Panc1 (cell line): ENCODE measurements around the gene ATXN1L. TPM values are rescaled to one million over a fixed set of nuclear protein-coding genes. Genes with fewer than 3 reads are reported as not detected.

Experiments used
- ATAC-seq: fragments of 200-7000 bp; cut with Tn5 transposase; 2 replicates; pipeline ENCODE4 v1.9.1; 2020; ENCODE audit warnings: mild to moderate bottlenecking, moderate library complexity
- BruUV-seq: library from RNA; stranded (reverse); fragments of 400-500 nt; replicated peaks from 2 replicates; lab custom pipeline; 2021; lab: Mats Ljungman, UMichigan
- CTCF ChIA-PET: fragments of 300-600 bp; sonication (Branson Sonifier 250); formaldehyde crosslinking; loops from one replicate; lab custom pipeline; 2022; ENCODE audit warnings: antibody characterized with exemption; lab: Charles Lee
- POLR2A ChIA-PET: fragments of 300-600 bp; sonication (Branson Sonifier 250); formaldehyde crosslinking; loops from one replicate; lab custom pipeline; 2022; ENCODE audit warnings: antibody characterized with exemption; lab: Charles Lee
- DNase-seq: peaks from one replicate; pipeline ENCODE4 v3.0.0-alpha.2; 2010; ENCODE audit warnings: low read depth, low spot score
- H3K27ac ChIP-seq: 2 replicates; pipeline ENCODE4 v1.5.1; 2011; ENCODE audit warnings: mild to moderate bottlenecking, low read length, inconsistent platforms
- H3K27me3 ChIP-seq: fragments of 200-500 bp; sonication (Bioruptor generic); 2 replicates; pipeline ENCODE4 v1.6.0; 2014; ENCODE audit warnings: low read length, inconsistent platforms; ENCODE audit not compliant: control insufficient read depth, insufficient read depth
- H3K36me3 ChIP-seq: fragments of 200-500 bp; sonication (Bioruptor generic); 2 replicates; pipeline ENCODE4 v1.5.1; 2014; ENCODE audit warnings: inconsistent platforms, mild to moderate bottlenecking, low read length, moderate library complexity; ENCODE audit not compliant: control insufficient read depth, insufficient read depth
- H3K4me1 ChIP-seq: 2 replicates; pipeline ENCODE4 v1.5.1; 2011; ENCODE audit warnings: inconsistent platforms, mild to moderate bottlenecking, low read length, moderate library complexity; ENCODE audit not compliant: control insufficient read depth, insufficient read depth
- H3K4me3 ChIP-seq, 2 experiments: 2 replicates each; pipeline ENCODE4 v1.5.1; 2011 to 2012; ENCODE audit warnings: low read depth in 2 of 2, low read length in 2 of 2, mild to moderate bottlenecking in 2 of 2, inconsistent platforms in 1 of 2, moderate library complexity in 1 of 2
- H3K9me3 ChIP-seq: fragments of 200-500 bp; sonication (Bioruptor generic); 2 replicates; pipeline ENCODE4 v1.5.1; 2014; ENCODE audit warnings: low read depth, mild to moderate bottlenecking, inconsistent platforms, low read length, moderate library complexity; ENCODE audit not compliant: control insufficient read depth, insufficient read depth
- CTCF ChIP-seq: fragments of 450-650 bp; IDR thresholded peaks from 2 replicates; pipeline ENCODE4 v1.5.1; 2017; ENCODE audit warnings: mild to moderate bottlenecking
- POLR2AphosphoS5 ChIP-seq: IDR thresholded peaks from 2 replicates; pipeline ENCODE4 v1.6.1; 2012; ENCODE audit warnings: mild to moderate bottlenecking, low read depth, low read length, moderate library complexity
- REST ChIP-seq, 2 experiments: IDR thresholded peaks; 2 replicates each; pipeline ENCODE4 v1.6.1; 2011 to 2012; ENCODE audit warnings: low read depth in 2 of 2, control low read depth in 1 of 2, low read length in 1 of 2, mild to moderate bottlenecking in 1 of 2, moderate library complexity in 1 of 2; ENCODE audit not compliant: insufficient read depth in 1 of 2
- SIN3A ChIP-seq: IDR thresholded peaks from 2 replicates; pipeline ENCODE4 v1.6.1; 2012; ENCODE audit warnings: low read depth, mild to moderate bottlenecking, low read length, moderate library complexity, borderline replicate concordance; ENCODE audit not compliant: insufficient read depth
- TCF7L2 ChIP-seq: IDR thresholded peaks from 2 replicates; pipeline ENCODE4 v1.6.1; 2011; ENCODE audit warnings: mild to moderate bottlenecking, low read depth, low read length, inconsistent platforms
- in situ Hi-C: cut with HindIII; loops from 2 replicates; pipeline ENCODE4 v1.10.0; 2016; ENCODE audit warnings: low sequenced_read_pairs, low pct_unique_long_range_greater_than_20kb
- intact Hi-C: fragments of 100-400 bp; cut with micrococcal nuclease; formaldehyde crosslinking; loops from one replicate; pipeline ENCODE4 v1.10.0; 2022; ENCODE audit not compliant: unreplicated experiment
- total RNA-seq: library from RNA; stranded (reverse); gene quantifications from one replicate; pipeline ENCODE4 v1.2.1, GENCODE V29; 2021; ENCODE audit not compliant: unreplicated experiment

ATXN1L gene
- total RNA-seq, 1 experiment from 2014 or later: 17.3 TPM

GRCh38 chr16:71848622-71849021 lies 2.8 kb downstream of the ATXN1L start:
- no peaks in the 10 kb centered on the region for H3K9me3 ChIP-seq

GRCh38 chr16:71851746-71852145 lies 6.0 kb downstream of the ATXN1L start:
- POLR2A ChIA-PET: interaction anchor here (0.6 kb wide), 2 partner anchors 51 to 896 kb away, joined by 3 to 6 read pairs; no protein-coding TSS in a partner anchor
- Histone ChIP-seq H3K9me3 (no peaks in the 10 kb centered on the region), H3K4me3 (no peak overlapping the region), H3K27me3 (no peaks in the 10 kb centered on the region), H3K27ac (no peak overlapping the region), H3K36me3 (peaks cover 2% of the 10 kb centered on the region), H3K4me1 (no peaks in the 10 kb centered on the region; the same call in none of the 2 replicates)
- no peak for TF ChIP-seq POLR2AphosphoS5
- no peak for TF ChIP-seq REST (IDR thresholded peaks at IDR 0.05; ENCODE audit: insufficient read depth in 1 of 2, low read depth in 2 of 2, low read length in 1 of 2)
- no peak for TF ChIP-seq CTCF
- no peak for TF ChIP-seq SIN3A
- TF ChIP-seq TCF7L2: no peak
- intact Hi-C loops: no loop called here
- CTCF ChIA-PET: no interaction called here
- ATAC-seq: no peak
- DNase-seq: no peak
- no TSS peak for BruUV-seq
- in situ Hi-C loops: no loop called here

More at GRCh38 chr16:71848622-71849021, 2.8 kb downstream of the ATXN1L start:
- Histone ChIP-seq H3K27ac (no peak overlapping the region), H3K36me3 (peaks cover 5% of the 10 kb centered on the region), H3K4me3 (no peak overlapping the region), H3K4me1 (no peaks in the 10 kb centered on the region; the same call in none of the 2 replicates), H3K27me3 (no peaks in the 10 kb centered on the region)
- ATAC-seq (no peak), DNase-seq (no peak)
- in situ Hi-C loops (no loop called here), intact Hi-C loops (no loop called here)
- POLR2A ChIA-PET: interaction anchor here (0.7 kb wide), 1 partner anchor 39 kb away, joined by 9 read pairs; no protein-coding TSS in a partner anchor
- CTCF ChIA-PET: no interaction called here
- TF ChIP-seq CTCF (no peak), TCF7L2 (no peak), SIN3A (no peak), REST (IDR thresholded peaks at IDR 0.05; ENCODE audit: insufficient read depth in 1 of 2, low read depth in 2 of 2, low read length in 1 of 2) (no peak), POLR2AphosphoS5 (no peak)
- no TSS peak for BruUV-seq
